ENCODE results near the gene TADA2B. TPM values are rescaled to one million over a fixed set of nuclear protein-coding genes. Genes with fewer than 3 reads are reported as not detected.

Gene TADA2B
- total and polyA plus RNA-seq, 2 experiments from 2014 or later = 15.4 to 20.1 TPM

GRCh38 chr4:7049295-7049694 lies 6.1 kb downstream of the TADA2B start:
- Histone ChIP-seq H3K27me3 (no peaks in the 10 kb centered on the region), H3K4me1 (ENCODE audit: insufficient read depth) (peaks cover 15% of the 10 kb centered on the region), H3K9me3 (ENCODE audit: low read depth) (no peaks in the 10 kb centered on the region), H3K9me2 (replicated peaks; ENCODE audit: insufficient read depth) (no peaks in the 10 kb centered on the region), H3K4me3 (no peak overlapping the region), H4K20me1 (ENCODE audit: insufficient read depth, poor library complexity, severe bottlenecking) (peaks cover 84% of the 10 kb centered on the region), H3K27ac (no peak overlapping the region), H3K4me2 (no peak overlapping the region), H3K36me3 (replicated peaks; ENCODE audit: insufficient read depth, low read depth) (no peaks in the 10 kb centered on the region), H2AFZ (no peak overlapping the region), H3K79me2 (peaks cover 96% of the 10 kb centered on the region)
- TF ChIP-seq, protein P1, sequence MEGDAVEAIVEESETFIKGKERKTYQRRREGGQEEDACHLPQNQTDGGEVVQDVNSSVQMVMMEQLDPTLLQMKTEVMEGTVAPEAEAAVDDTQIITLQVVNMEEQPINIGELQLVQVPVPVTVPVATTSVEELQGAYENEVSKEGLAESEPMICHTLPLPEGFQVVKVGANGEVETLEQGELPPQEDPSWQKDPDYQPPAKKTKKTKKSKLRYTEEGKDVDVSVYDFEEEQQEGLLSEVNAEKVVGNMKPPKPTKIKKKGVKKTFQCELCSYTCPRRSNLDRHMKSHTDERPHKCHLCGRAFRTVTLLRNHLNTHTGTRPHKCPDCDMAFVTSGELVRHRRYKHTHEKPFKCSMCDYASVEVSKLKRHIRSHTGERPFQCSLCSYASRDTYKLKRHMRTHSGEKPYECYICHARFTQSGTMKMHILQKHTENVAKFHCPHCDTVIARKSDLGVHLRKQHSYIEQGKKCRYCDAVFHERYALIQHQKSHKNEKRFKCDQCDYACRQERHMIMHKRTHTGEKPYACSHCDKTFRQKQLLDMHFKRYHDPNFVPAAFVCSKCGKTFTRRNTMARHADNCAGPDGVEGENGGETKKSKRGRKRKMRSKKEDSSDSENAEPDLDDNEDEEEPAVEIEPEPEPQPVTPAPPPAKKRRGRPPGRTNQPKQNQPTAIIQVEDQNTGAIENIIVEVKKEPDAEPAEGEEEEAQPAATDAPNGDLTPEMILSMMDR (IDR thresholded peaks at IDR 0.05; ENCODE audit: poor library complexity) = no peak
- TF ChIP-seq EZH2 (IDR thresholded peaks at IDR 0.05; ENCODE audit: borderline replicate concordance) (no peak), EZH2phosphoT487 (IDR thresholded peaks at IDR 0.05; ENCODE audit: low read depth, severe bottlenecking, unreplicated experiment) (no peak)
- 91% methylated on average over 4 of the region's 4 CpGs for whole genome bisulfite sequencing (ENCODE audit: low lambda C conversion rate, missing lambda C conversion rate)
- no peak for DNase-seq (ENCODE audit: low spot score)

DNA sequence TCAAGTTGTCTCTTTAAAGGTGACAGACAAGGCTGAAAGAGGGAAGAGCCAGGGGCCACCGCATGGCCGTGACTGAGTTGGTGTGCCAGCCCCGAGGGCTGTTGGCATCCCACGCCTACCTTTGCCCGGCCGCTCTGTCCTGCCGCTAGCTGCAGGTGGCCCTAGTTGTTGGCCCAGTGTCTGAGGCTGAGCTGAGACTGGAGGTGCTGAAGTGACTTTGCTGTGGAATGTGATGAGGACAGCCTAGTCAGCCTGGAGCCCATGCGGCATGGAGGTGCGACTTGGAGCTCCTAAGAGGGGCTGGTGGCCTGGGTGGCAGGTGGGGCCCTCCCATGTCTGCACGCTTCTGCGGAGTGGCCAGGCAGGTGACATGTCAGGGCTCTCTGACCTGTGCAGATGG lies 6.6 kb downstream of the TADA2B start:
- H3K36me3 ChIP-seq (replicated peaks; ENCODE audit: insufficient read depth, low read depth) = no peaks in the 10 kb centered on the region
- no peak for DNase-seq (ENCODE audit: low spot score)
- H3K4me1 ChIP-seq (ENCODE audit: insufficient read depth) = peaks cover 11% of the 10 kb centered on the region
- no peak overlapping the region for H3K4me2 ChIP-seq
- WGBS (ENCODE audit: low lambda C conversion rate, missing lambda C conversion rate) = 96% methylated on average over 9 of the region's 11 CpGs
- no peak overlapping the region for H3K4me3 ChIP-seq
- H3K79me2 ChIP-seq = peaks cover 93% of the 10 kb centered on the region
- no peaks in the 10 kb centered on the region for H3K9me2 ChIP-seq (replicated peaks; ENCODE audit: insufficient read depth)
- H3K27ac ChIP-seq = no peak overlapping the region
- H3K9me3 ChIP-seq (ENCODE audit: low read depth) = no peaks in the 10 kb centered on the region
- peaks cover 80% of the 10 kb centered on the region for H4K20me1 ChIP-seq (ENCODE audit: insufficient read depth, poor library complexity, severe bottlenecking)
- no peaks in the 10 kb centered on the region for H3K27me3 ChIP-seq
- H2AFZ ChIP-seq = no peak overlapping the region
- TF ChIP-seq EZH2phosphoT487 (IDR thresholded peaks at IDR 0.05; ENCODE audit: low read depth, severe bottlenecking, unreplicated experiment) = no peak
- TF ChIP-seq, protein P1 (IDR thresholded peaks at IDR 0.05; ENCODE audit: poor library complexity) = no peak
- no peak for TF ChIP-seq EZH2 (IDR thresholded peaks at IDR 0.05; ENCODE audit: borderline replicate concordance)

DNA sequence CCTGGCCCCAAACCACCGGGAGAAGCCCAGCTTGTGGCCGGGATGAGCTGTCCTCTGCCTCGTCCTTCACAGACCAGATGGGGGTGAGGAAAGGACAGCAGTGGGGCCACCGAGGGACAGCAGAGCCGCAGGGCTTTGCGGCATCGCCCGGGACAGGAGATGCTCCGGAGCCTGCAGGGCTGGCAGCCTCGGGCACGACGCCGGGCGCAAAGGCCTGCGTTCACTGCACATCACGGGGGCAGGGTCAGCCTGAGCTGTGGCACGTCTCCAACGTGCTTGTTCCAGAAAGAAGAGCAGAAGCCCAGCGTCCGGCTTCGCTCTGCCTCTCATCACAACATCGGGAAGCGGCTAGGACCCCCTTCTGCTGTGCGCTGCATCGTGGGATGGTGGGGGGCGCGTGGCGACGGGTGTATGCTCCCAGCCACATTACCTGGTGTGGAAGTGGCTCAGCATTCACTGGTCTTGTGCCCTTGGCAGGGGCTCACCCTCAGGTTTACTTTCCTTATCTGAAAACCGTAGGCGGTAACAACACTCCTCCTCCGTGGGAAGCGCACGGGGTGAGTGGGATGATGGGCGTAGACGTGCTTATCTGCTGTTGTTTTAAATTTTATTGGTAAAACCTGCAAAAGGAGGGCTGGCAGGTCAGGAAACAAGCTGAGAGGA lies 7.4 kb downstream of the TADA2B start:
- Histone ChIP-seq H2AFZ (no peak overlapping the region), H3K9me2 (replicated peaks; ENCODE audit: insufficient read depth) (no peaks in the 10 kb centered on the region), H3K79me2 (peaks cover 85% of the 10 kb centered on the region), H3K4me2 (no peak overlapping the region), H3K27me3 (no peaks in the 10 kb centered on the region), H4K20me1 (ENCODE audit: insufficient read depth, poor library complexity, severe bottlenecking) (peaks cover 71% of the 10 kb centered on the region), H3K4me1 (ENCODE audit: insufficient read depth) (peaks cover 2% of the 10 kb centered on the region), H3K36me3 (replicated peaks; ENCODE audit: insufficient read depth, low read depth) (no peaks in the 10 kb centered on the region), H3K27ac (no peak overlapping the region), H3K9me3 (ENCODE audit: low read depth) (no peaks in the 10 kb centered on the region), H3K4me3 (no peak overlapping the region)
- DNase-seq (ENCODE audit: low spot score) = no peak
- 87% methylated on average over 35 of the region's 36 CpGs for WGBS (ENCODE audit: low lambda C conversion rate, missing lambda C conversion rate)
- TF ChIP-seq EZH2 (IDR thresholded peaks at IDR 0.05; ENCODE audit: borderline replicate concordance) = no peak
- TF ChIP-seq, protein P1 (IDR thresholded peaks at IDR 0.05; ENCODE audit: poor library complexity) = no peak
- TF ChIP-seq EZH2phosphoT487 (IDR thresholded peaks at IDR 0.05; ENCODE audit: low read depth, severe bottlenecking, unreplicated experiment) = no peak

Measured in hepatocyte (in vitro differentiated cells).